ENCODE measurements around the gene NOCT. TPM values are rescaled to one million over a fixed set of nuclear protein-coding genes. Genes with fewer than 3 reads are reported as not detected.
A peak's percentile ranks its signal among the peaks of the same experiment; 100 is the strongest.

The NOCT gene
- polyA plus RNA-seq, 2 of the 4 experiments (the other 2 are of a cell fraction): 5.3 to 6.8 TPM

DNA sequence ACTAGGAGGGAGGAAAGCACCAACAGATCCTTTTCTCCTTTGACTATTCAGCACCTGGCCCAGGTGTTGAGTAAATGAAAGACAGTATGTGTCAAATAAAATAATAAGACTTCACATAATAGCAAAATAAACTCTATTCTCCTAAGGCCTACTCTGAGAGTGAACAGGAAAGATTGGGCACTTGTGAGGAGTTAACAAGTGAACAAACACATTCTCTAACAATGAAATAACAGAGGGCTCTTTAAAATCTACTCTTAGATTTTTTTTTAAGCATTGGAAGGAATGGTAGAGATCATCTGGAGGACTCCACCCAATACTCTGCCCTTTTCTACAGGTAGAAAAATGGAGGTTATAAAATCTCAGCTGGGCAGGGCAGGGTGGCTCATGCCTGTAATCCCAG is 39.1 kb upstream of the NOCT start:
- Histone ChIP-seq H3K4me3 (no peak overlapping the region), H3K9me3 (no peaks in the 10 kb centered on the region), H3K4me1 (0 out of 3 replicates have a peak, but pooled peaks cover 8% of the 10 kb centered on the region), H3K27ac (no peak overlapping the region), H3K4me2 (no peak overlapping the region)
- ATAC-seq (no peak), DNase-seq (ENCODE audit: low read depth in 1 of 2, low spot score in 1 of 2) (no peak), FAIRE-seq (no peak)
- ChIA-PET POLR2A (no interaction called here), CTCF (no interaction called here)
- no peak for TF ChIP-seq BHLHE40 (IDR thresholded peaks at IDR 0.05; ENCODE audit: low read depth, low read length)

DNA sequence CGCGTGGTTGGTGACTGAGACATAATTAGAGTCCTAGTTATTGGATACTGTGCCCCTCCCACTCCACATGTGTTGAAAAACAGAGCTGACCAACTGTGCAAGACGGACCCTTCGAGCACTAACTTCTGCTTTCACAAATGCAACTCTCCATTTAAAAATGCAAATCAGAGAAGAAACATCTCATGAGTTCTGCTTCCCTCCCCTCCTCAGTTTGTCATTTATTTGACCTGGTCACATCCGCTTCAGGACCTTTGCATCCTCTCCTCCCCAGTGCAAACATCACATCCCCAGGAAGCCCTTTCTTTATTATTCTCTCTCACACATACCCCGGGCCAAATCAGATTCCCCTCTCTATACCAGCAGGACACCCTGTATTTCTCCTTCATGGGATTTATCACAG is 38.1 kb upstream of the NOCT start:
- ATAC-seq (no peak; a peak in 1 of 6 replicates), FAIRE-seq (no peak), DNase-seq (ENCODE audit: low read depth in 1 of 2, low spot score in 1 of 2) (no peak)
- CTCF ChIA-PET: no interaction called here
- Histone ChIP-seq H3K4me1 (peaks cover 16% of the 10 kb centered on the region; the same call in 2 of the 3 replicates), H3K27ac (no peak overlapping the region), H3K4me2 (no peak overlapping the region), H3K4me3 (no peak overlapping the region), H3K9me3 (no peaks in the 10 kb centered on the region)
- TF ChIP-seq CHD4 (IDR thresholded peaks at IDR 0.05; ENCODE audit: borderline replicate concordance): no peak
- no peak for TF ChIP-seq RNF2 (IDR thresholded peaks at IDR 0.05; ENCODE audit: borderline replicate concordance, low read depth)
- no peak for TF ChIP-seq CHD2 (IDR thresholded peaks at IDR 0.05; ENCODE audit: low read length, partially characterized antibody)
- no peak for TF ChIP-seq NPAS2 (CRISPR knock-in tag; IDR thresholded peaks at IDR 0.05; ENCODE audit: borderline replicate concordance)
- TF ChIP-seq NFE2L2 (conservative IDR thresholded peaks at IDR 0.05; ENCODE audit: low read length): no peak
- no peak for TF ChIP-seq NR3C1 (IDR thresholded peaks at IDR 0.05)
- no peak for TF ChIP-seq POLR2AphosphoS2 (conservative IDR thresholded peaks at IDR 0.05; ENCODE audit: low read length)
- TF ChIP-seq HES2 (IDR thresholded peaks at IDR 0.05): no peak
- POLR2A ChIA-PET: no interaction called here
- WGBS (ENCODE audit: missing lambda C conversion rate): 66% methylated on average over 6 of the region's 6 CpGs

GRCh38 chr4:138978028-138978585 is 37.5 kb upstream of the NOCT start:
- CTCF ChIA-PET: no interaction called here
- TF ChIP-seq JUN (IDR thresholded peaks at IDR 0.05): no peak
- TF ChIP-seq ZNF302 (CRISPR knock-in tag; IDR thresholded peaks at IDR 0.05): no peak
- TF ChIP-seq ZC3H11A (IDR thresholded peaks at IDR 0.05): no peak
- no peak for TF ChIP-seq HOXA7 (CRISPR knock-in tag; IDR thresholded peaks at IDR 0.05)
- TF ChIP-seq ZSCAN20 (CRISPR knock-in tag; IDR thresholded peaks at IDR 0.05): no peak
- no peak for TF ChIP-seq PBX3 (IDR thresholded peaks at IDR 0.05)
- no peak for TF ChIP-seq HDAC2 (IDR thresholded peaks at IDR 0.05)
- TF ChIP-seq HOXB5 (CRISPR knock-in tag; IDR thresholded peaks at IDR 0.05): no peak
- TF ChIP-seq FOSL2 (IDR thresholded peaks at IDR 0.05): no peak
- TF ChIP-seq FOSL2 (CRISPR knock-in tag; IDR thresholded peaks at IDR 0.05): no peak
- TF ChIP-seq MAFK (IDR thresholded peaks at IDR 0.05; ENCODE audit: partially characterized antibody): no peak
- no peak for TF ChIP-seq MYC (IDR thresholded peaks at IDR 0.05; ENCODE audit: borderline replicate concordance, low read length)
- TF ChIP-seq MAZ (IDR thresholded peaks at IDR 0.05; ENCODE audit: borderline replicate concordance, low read depth, low read length): no peak
- TF ChIP-seq KDM5A (IDR thresholded peaks at IDR 0.05): no peak
- no peak for TF ChIP-seq POLR2AphosphoS2 (conservative IDR thresholded peaks at IDR 0.05; ENCODE audit: low read length)
- no peak for TF ChIP-seq FOXS1 (CRISPR knock-in tag; IDR thresholded peaks at IDR 0.05)
- no peak for TF ChIP-seq HEYL (CRISPR knock-in tag; IDR thresholded peaks at IDR 0.05)
- TF ChIP-seq, protein P1, sequence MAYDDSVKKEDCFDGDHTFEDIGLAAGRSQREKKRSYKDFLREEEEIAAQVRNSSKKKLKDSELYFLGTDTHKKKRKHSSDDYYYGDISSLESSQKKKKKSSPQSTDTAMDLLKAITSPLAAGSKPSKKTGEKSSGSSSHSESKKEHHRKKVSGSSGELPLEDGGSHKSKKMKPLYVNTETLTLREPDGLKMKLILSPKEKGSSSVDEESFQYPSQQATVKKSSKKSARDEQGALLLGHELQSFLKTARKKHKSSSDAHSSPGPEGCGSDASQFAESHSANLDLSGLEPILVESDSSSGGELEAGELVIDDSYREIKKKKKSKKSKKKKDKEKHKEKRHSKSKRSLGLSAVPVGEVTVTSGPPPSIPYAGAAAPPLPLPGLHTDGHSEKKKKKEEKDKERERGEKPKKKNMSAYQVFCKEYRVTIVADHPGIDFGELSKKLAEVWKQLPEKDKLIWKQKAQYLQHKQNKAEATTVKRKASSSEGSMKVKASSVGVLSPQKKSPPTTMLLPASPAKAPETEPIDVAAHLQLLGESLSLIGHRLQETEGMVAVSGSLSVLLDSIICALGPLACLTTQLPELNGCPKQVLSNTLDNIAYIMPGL (CRISPR knock-in tag; IDR thresholded peaks at IDR 0.05; ENCODE audit: borderline replicate concordance): no peak
- TF ChIP-seq RFX5 (IDR thresholded peaks at IDR 0.05): no peak
- no peak for TF ChIP-seq PHF8 (IDR thresholded peaks at IDR 0.05; ENCODE audit: borderline replicate concordance, low read depth)
- POLR2A ChIA-PET: no interaction called here
- Histone ChIP-seq H3K9me3 (no peaks in the 10 kb centered on the region), H3K4me2 (no peak overlapping the region; the same call in 2 of the 3 replicates), H3K27ac (no peak overlapping the region), H3K4me3 (no peak overlapping the region), H3K4me1 (peaks cover 16% of the 10 kb centered on the region; the same call in 2 of the 3 replicates)
- peak in 1 of 2 experiments; percentile 32; a peak in 2 of 6 replicates for ATAC-seq
- FAIRE-seq: no peak
- WGBS (ENCODE audit: missing lambda C conversion rate): 80% methylated on average over 5 of the region's 5 CpGs
- no peak for DNase-seq (ENCODE audit: low read depth in 1 of 2, low spot score in 1 of 2)

All from A549 (cell line).